Lower leg skin (tissue), 4 donors: Measurements from ENCODE around the gene ADAT2. TPM values are rescaled to one million over a fixed set of nuclear protein-coding genes. Genes with fewer than 3 reads are reported as not detected.
"Not testable (repeated sequence)": the region's sequence is repeated elsewhere in the genome, so short reads cannot be mapped to it uniquely, and the experiment has no call there.

Experiments used
- DNase-seq, 2 donors: peaks; one replicate each; pipeline ENCODE4 v3.0.0-alpha.2; 2019; ENCODE audit warnings: low spot score in 2 of 2
- H3K4me3 ChIP-seq: fragments of 200-600 bp; sonication (generic); 2 replicates; pipeline ENCODE4 v1.5.1; 2017; ENCODE audit warnings: mild to moderate bottlenecking, low read depth; ENCODE audit not compliant: poor library complexity, severe bottlenecking
- CTCF ChIP-seq, 3 donors: fragments of 450-650 bp; IDR thresholded peaks; one replicate each; pipeline ENCODE4 v1.5.1; 2016; ENCODE audit warnings: antibody characterized with exemption in 3 of 3, mild to moderate bottlenecking in 3 of 3, moderate library complexity in 2 of 3
- POLR2A ChIP-seq, 2 donors: fragments of 450-650 bp; IDR thresholded peaks; one replicate each; pipeline ENCODE4 v1.6.1; 2016 to 2017; ENCODE audit warnings: antibody characterized with exemption in 2 of 2, mild to moderate bottlenecking in 1 of 2, moderate library complexity in 1 of 2
- WGBS, 2 donors: methylation state at CpG; one replicate each; pipeline ENCODE4 v1.1.5; 2018; 5-methylcytosine and 5-hydroxymethylcytosine counted together
- intact Hi-C: fragments of 100-400 bp; cut with DNase I; formaldehyde crosslinking; loops from one replicate; pipeline ENCODE4 v1.15.0; 2023; ENCODE audit warnings: low total_unique reads
- total RNA-seq, 4 donors: library from RNA; depleted of rRNA; stranded (reverse); fragments of >200 nt; gene quantifications; one replicate each; pipeline ENCODE4 v1.1.0, GENCODE V29; 2016

The ADAT2 gene
- total RNA-seq, 4 donors from 2014 or later = 2.2 to 5.3 (median 3.9) TPM

GRCh38 chr6:143449082-143449713, 1.3 kb downstream of the ADAT2 start:
- no peak for DNase-seq

GRCh38 chr6:143447865-143448264, 2.6 kb downstream of the ADAT2 start:
- H3K4me3 ChIP-seq, DNase-seq, intact Hi-C loops: not testable (repeated sequence)
- 95% methylated on average over 2 of the region's 2 CpGs for WGBS, 2 donors

More at GRCh38 chr6:143449082-143449713, 1.3 kb downstream of the ADAT2 start:
- 73 to 80% methylated on average over 6 of the region's 6 CpGs for WGBS, 2 donors
- no peak overlapping the region for H3K4me3 ChIP-seq
- intact Hi-C loops = no loop called here
- TF ChIP-seq CTCF (IDR thresholded peaks at IDR 0.05) = no peak
- TF ChIP-seq POLR2A (IDR thresholded peaks at IDR 0.05) = no peak

- intact Hi-C loops = no loop called here
- DNase-seq = no peak
- no peak overlapping the region for H3K4me3 ChIP-seq
- TF ChIP-seq CTCF (IDR thresholded peaks at IDR 0.05) = no peak
- no peak for TF ChIP-seq POLR2A (IDR thresholded peaks at IDR 0.05)
- WGBS, 2 donors = 93 to 100% methylated on average over 2 of the region's 2 CpGs
These were observed 7.4 kb downstream of the ADAT2 start for GRCh38 chr6:143443096-143443495.

GRCh38 chr6:143441680-143442545, 8.6 kb downstream of the ADAT2 start:
- intact Hi-C loops = no loop called here
- WGBS, 2 donors = 88 to 89% methylated on average over 8 of the region's 8 CpGs
- H3K4me3 ChIP-seq = no peak overlapping the region
- DNase-seq = no peak
- TF ChIP-seq CTCF (IDR thresholded peaks at IDR 0.05) (no peak), POLR2A (IDR thresholded peaks at IDR 0.05) (no peak)

GRCh38 chr6:143441010-143441409, 9.5 kb downstream of the ADAT2 start:
- WGBS, 2 donors = 95% methylated on average over 2 of the region's 2 CpGs
- H3K4me3 ChIP-seq = no peak overlapping the region
- intact Hi-C loops = no loop called here
- no peak for TF ChIP-seq CTCF (IDR thresholded peaks at IDR 0.05)
- no peak for TF ChIP-seq POLR2A (IDR thresholded peaks at IDR 0.05)
- DNase-seq = no peak

GRCh38 chr6:143432588-143432987, 17.9 kb downstream of the ADAT2 start:
- DNase-seq = no peak
- no peak overlapping the region for H3K4me3 ChIP-seq
- intact Hi-C loops = no loop called here
- TF ChIP-seq CTCF (IDR thresholded peaks at IDR 0.05) = no peak
- TF ChIP-seq POLR2A (IDR thresholded peaks at IDR 0.05) = no peak
- WGBS, 2 donors = 93 to 97% methylated on average over 4 of the region's 4 CpGs
